ENCODE data around the gene SCARB1. TPM values are rescaled to one million over a fixed set of nuclear protein-coding genes. Genes with fewer than 3 reads are reported as not detected.

SCARB1 gene
- total RNA-seq, 1 donor from 2014 or later = 16.9 TPM

GRCh38 chr12:124780752-124781685 is 82.6 kb downstream of the SCARB1 start:
- H3K36me3 Mint-ChIP-seq (ENCODE audit: low read depth, unreplicated experiment) = no peaks in the 10 kb centered on the region
- no peak overlapping the region for H3K27ac Mint-ChIP-seq (ENCODE audit: unreplicated experiment)
- no peaks in the 10 kb centered on the region for H3K9me3 Mint-ChIP-seq (ENCODE audit: unreplicated experiment)

GRCh38 chr12:124780336-124780735 is 83.3 kb downstream of the SCARB1 start:
- H3K36me3 Mint-ChIP-seq (ENCODE audit: low read depth, unreplicated experiment) = no peaks in the 10 kb centered on the region
- no peak overlapping the region for H3K27ac Mint-ChIP-seq (ENCODE audit: unreplicated experiment)
- H3K4me3 Mint-ChIP-seq (ENCODE audit: unreplicated experiment) = no peak overlapping the region
- no peaks in the 10 kb centered on the region for H3K9me3 Mint-ChIP-seq (ENCODE audit: unreplicated experiment)
- DNase-seq (ENCODE audit: low spot score) = no peak
- H3K4me1 Mint-ChIP-seq (ENCODE audit: unreplicated experiment) = peaks cover 14% of the 10 kb centered on the region
- TF ChIP-seq CTCF (IDR thresholded peaks at IDR 0.05; ENCODE audit: unreplicated experiment) = no peak
- peaks cover 2% of the 10 kb centered on the region for H3K27me3 Mint-ChIP-seq (ENCODE audit: unreplicated experiment)

More at GRCh38 chr12:124780752-124781685, 82.6 kb downstream of the SCARB1 start:
- Mint-ChIP-seq H3K4me1 (ENCODE audit: unreplicated experiment) (peaks cover 16% of the 10 kb centered on the region), H3K27me3 (ENCODE audit: unreplicated experiment) (peaks cover 2% of the 10 kb centered on the region), H3K4me3 (ENCODE audit: unreplicated experiment) (no peak overlapping the region)
- no peak for TF ChIP-seq CTCF (IDR thresholded peaks at IDR 0.05; ENCODE audit: unreplicated experiment)
- DNase-seq (ENCODE audit: low spot score) = no peak

- Mint-ChIP-seq H3K9me3 (ENCODE audit: unreplicated experiment) (no peaks in the 10 kb centered on the region), H3K27me3 (ENCODE audit: unreplicated experiment) (peaks cover 4% of the 10 kb centered on the region), H3K4me1 (ENCODE audit: unreplicated experiment) (peaks cover 7% of the 10 kb centered on the region), H3K27ac (ENCODE audit: unreplicated experiment) (no peak overlapping the region), H3K4me3 (ENCODE audit: unreplicated experiment) (no peak overlapping the region), H3K36me3 (ENCODE audit: low read depth, unreplicated experiment) (no peaks in the 10 kb centered on the region)
- TF ChIP-seq CTCF (IDR thresholded peaks at IDR 0.05; ENCODE audit: unreplicated experiment) = no peak
- DNase-seq (ENCODE audit: low spot score) = no peak
Measured at GRCh38 chr12:124779161-124780141, 84.2 kb downstream of the SCARB1 start.

GRCh38 chr12:124778411-124778810 is 85.3 kb downstream of the SCARB1 start:
- Mint-ChIP-seq H3K4me3 (ENCODE audit: unreplicated experiment) (no peak overlapping the region), H3K27me3 (ENCODE audit: unreplicated experiment) (peaks cover 5% of the 10 kb centered on the region), H3K27ac (ENCODE audit: unreplicated experiment) (no peak overlapping the region), H3K4me1 (ENCODE audit: unreplicated experiment) (peaks cover 2% of the 10 kb centered on the region), H3K9me3 (ENCODE audit: unreplicated experiment) (no peaks in the 10 kb centered on the region), H3K36me3 (ENCODE audit: low read depth, unreplicated experiment) (no peaks in the 10 kb centered on the region)
- TF ChIP-seq CTCF (IDR thresholded peaks at IDR 0.05; ENCODE audit: unreplicated experiment) = no peak
- no peak for DNase-seq (ENCODE audit: low spot score)

Data from endothelial cell (in vitro differentiated cells).